Ovary (tissue), 9 donors: ENCODE data around the gene GRIN2D. TPM values are rescaled to one million over a fixed set of nuclear protein-coding genes. Genes with fewer than 3 reads are reported as not detected.

Experiments
- DNase-seq, 5 donors: peaks; one replicate each; pipeline ENCODE4 v3.0.0-alpha.2; 2019 to 2020
- H3K27ac ChIP-seq, 2 donors: fragments of 200-600 bp; one replicate each; pipeline versions ENCODE4 v1.5.1 to v1.8.0; 2019 to 2022
- H3K27me3 ChIP-seq: fragments of 200-600 bp; one replicate; pipeline ENCODE4 v1.8.0; 2022
- H3K36me3 ChIP-seq: fragments of 200-600 bp; sonication (generic); one replicate; pipeline ENCODE4 v1.5.1; 2019
- H3K4me1 ChIP-seq: one replicate; pipeline ENCODE4 v1.8.1; 2013; ENCODE audit warnings: mild to moderate bottlenecking, moderate library complexity; ENCODE audit not compliant: insufficient read depth
- H3K4me3 ChIP-seq: fragments of 200-600 bp; sonication (generic); one replicate; pipeline ENCODE4 v1.5.1; 2017
- H3K9me3 ChIP-seq, 2 donors: fragments of 200-600 bp in 1 of 2; sonication (generic) in 1 of 2; one replicate each; pipeline versions ENCODE4 v1.5.1 to v1.8.1; 2013 to 2019; ENCODE audit warnings: mild to moderate bottlenecking in 1 of 2, moderate library complexity in 1 of 2
- CTCF ChIP-seq, 3 donors: fragments of 450-650 bp in 2 of 3; fragments of 200-600 bp in 1 of 3; IDR thresholded peaks; one replicate each; pipeline versions ENCODE4 v1.5.1 to v1.8.0; 2016 to 2022; ENCODE audit warnings: antibody characterized with exemption in 3 of 3, mild to moderate bottlenecking in 1 of 3
- EP300 ChIP-seq: sonication (generic); formaldehyde crosslinking; IDR thresholded peaks from one replicate; pipeline ENCODE4 v1.6.1; 2017; ENCODE audit warnings: antibody characterized with exemption
- POLR2A ChIP-seq: fragments of 450-650 bp; IDR thresholded peaks from one replicate; pipeline ENCODE4 v1.6.1; 2017; ENCODE audit warnings: antibody characterized with exemption, mild to moderate bottlenecking, moderate library complexity
- WGBS, 3 donors: extraction: QIAGEN DNeasy Blood & Tissue Kit in 1 of 3; methylation state at CpG; one replicate each; pipeline versions ENCODE4 v1.1.5 to v1.1.7; 2013 to 2017; 5-methylcytosine and 5-hydroxymethylcytosine counted together
- intact Hi-C, 4 donors: fragments of 100-400 bp; cut with DNase I; formaldehyde crosslinking; loops; one replicate each; pipeline versions ENCODE4 v1.11.0 to v1.15.1; 2022 to 2023
- polyA plus RNA-seq, 2 donors: library from polyadenylated mRNA; stranded (reverse); fragments of 200-250 nt in 1 of 2; fragments of 350-450 nt in 1 of 2; fragmentation: Illumina TruSeq in 1 of 2; extraction: RNeasy Lipid Tissue Mini Kit (QIAGEN cat#74804) in 1 of 2; gene quantifications; one replicate each; pipeline ENCODE4 v1.2.3, GENCODE V29; 2013 to 2014
- total RNA-seq, 7 donors: library from RNA; depleted of rRNA in 2 of 7; stranded (reverse); fragments of >200 nt in 2 of 7; fragmentation: NEBNext Ultra II Directional in 3 of 7; extraction: Animal tissue kit (Norgen Biotek cat#: 25700) in 3 of 7; gene quantifications; one replicate each; pipeline versions ENCODE4 v1.1.0 to v1.2.4, GENCODE V29; 2016 to 2023
- donor health status: DM: no; HTN: no; CAD: no; lungs with moderate emphysema.
- donor health status: DM: no; HTN: no; CAD: no.
- donor health status: Bipolar disorder and iron deficiency.
- donor health status: DM: yes; HTN: yes; CAD: no.
- donor health status: DM: no; HTN: no; CAD: no.
- donor health status: DM: yes; HTN: yes; CAD: no.

The GRIN2D gene
- total and polyA plus RNA-seq, 9 donors: 0.10 to 0.32 (median 0.12) TPM; not detected in 1

GRCh38 chr19:48442116-48443035, 48.9 kb downstream of the GRIN2D start:
- 51 to 81% (median 63%) methylated on average over 45 to 94 of the region's 94 CpGs for WGBS, 3 donors
- H3K4me1 ChIP-seq: peaks cover 6% of the 10 kb centered on the region
- H3K27me3 ChIP-seq: no peaks in the 10 kb centered on the region
- TF ChIP-seq CTCF (IDR thresholded peaks at IDR 0.05) (no peak), EP300 (no peak), POLR2A (no peak)
- no peak overlapping the region for H3K27ac ChIP-seq
- no peak overlapping the region for H3K4me3 ChIP-seq
- no peaks in the 10 kb centered on the region for H3K36me3 ChIP-seq
- no peaks in the 10 kb centered on the region for H3K9me3 ChIP-seq
- peak in 1 of 5 donors; percentile 23 for DNase-seq
- intact Hi-C loops: no loop called here

GRCh38 chr19:48443256-48443655, 49.8 kb downstream of the GRIN2D start:
- no peaks in the 10 kb centered on the region for H3K9me3 ChIP-seq
- no peak overlapping the region for H3K27ac ChIP-seq
- H3K4me1 ChIP-seq: peaks cover 6% of the 10 kb centered on the region
- no peak overlapping the region for H3K4me3 ChIP-seq
- WGBS, 3 donors: 32 to 66% (median 45%) methylated on average over 46 to 60 of the region's 60 CpGs
- intact Hi-C loops: no loop called here
- no peaks in the 10 kb centered on the region for H3K27me3 ChIP-seq
- peak in 1 of 5 donors; percentile 41 for DNase-seq
- no peaks in the 10 kb centered on the region for H3K36me3 ChIP-seq
- TF ChIP-seq CTCF (IDR thresholded peaks at IDR 0.05): no peak
- no peak for TF ChIP-seq POLR2A
- no peak for TF ChIP-seq EP300

Other genes with a start within 250 kb of the GRIN2D start
- gene LIG1, start 223.3 kb upstream of the GRIN2D start, total RNA-seq: 10 to 100 TPM; 12.3 to 36.2 (median 20.0) TPM
- gene LIG1, start 223.3 kb upstream of the GRIN2D start, polyA plus RNA-seq: 10 to 100 TPM; 12.9 to 22.7 TPM
- gene ZSWIM9, start 223.0 kb upstream of the GRIN2D start, total RNA-seq: 10 to 100 TPM in 1 of 7 donors, 1 to 10 TPM in 6; 3.2 to 11.9 (median 7.8) TPM
- 1 to 10 TPM; 6.1 to 7.5 TPM for gene ZSWIM9, start 223.0 kb upstream of the GRIN2D start, polyA plus RNA-seq
- 10 to 100 TPM; 10.0 to 36.0 (median 24.9) TPM for gene CARD8, start 137.8 kb upstream of the GRIN2D start, total RNA-seq
- gene CARD8, start 137.8 kb upstream of the GRIN2D start, polyA plus RNA-seq: 10 to 100 TPM; 20.8 to 48.0 TPM
- under 1 TPM in 5 of 7 donors, not detected in 2; 0.20 to 0.71 (median 0.67) TPM for gene ZNF114, start 123.6 kb upstream of the GRIN2D start, total RNA-seq
- gene ZNF114, start 123.6 kb upstream of the GRIN2D start, polyA plus RNA-seq: 1 to 10 TPM in 1 of 2 donors, under 1 TPM in 1; 0.19 to 1.1 TPM
- gene EMP3, start 68.1 kb upstream of the GRIN2D start, total RNA-seq: 100 to 1,000 TPM in 5 of 7 donors, 10 to 100 TPM in 2; 23.2 to 148 (median 120) TPM
- gene EMP3, start 68.1 kb upstream of the GRIN2D start, polyA plus RNA-seq: 100 to 1,000 TPM in 1 of 2 donors, 10 to 100 TPM in 1; 92.5 to 163 TPM
- 1 to 10 TPM; 3.3 to 9.7 (median 7.7) TPM for gene TMEM143, start 29.7 kb upstream of the GRIN2D start, total RNA-seq
- gene TMEM143, start 29.7 kb upstream of the GRIN2D start, polyA plus RNA-seq: 1 to 10 TPM; 4.1 to 6.0 TPM
- gene SYNGR4, start 29.3 kb upstream of the GRIN2D start, total RNA-seq: not detected
- not detected for gene SYNGR4, start 29.3 kb upstream of the GRIN2D start, polyA plus RNA-seq
- 100 to 1,000 TPM in 6 of 7 donors, 10 to 100 TPM in 1; 94.0 to 202 (median 170) TPM for gene KDELR1, start 2.1 kb upstream of the GRIN2D start, total RNA-seq
- gene KDELR1, start 2.1 kb upstream of the GRIN2D start, polyA plus RNA-seq: 100 to 1,000 TPM; 180 to 333 TPM
- 10 to 100 TPM; 16.5 to 41.9 (median 32.5) TPM for gene GRWD1, start 52.3 kb downstream of the GRIN2D start, total RNA-seq
- gene GRWD1, start 52.3 kb downstream of the GRIN2D start, polyA plus RNA-seq: 10 to 100 TPM in 1 of 2 donors, 1 to 10 TPM in 1; 9.5 to 14.8 TPM
- 1 to 10 TPM in 5 of 7 donors, under 1 TPM in 2; 0.48 to 2.2 (median 1.4) TPM for gene KCNJ14, start 61.9 kb downstream of the GRIN2D start, total RNA-seq
- gene KCNJ14, start 61.9 kb downstream of the GRIN2D start, polyA plus RNA-seq: under 1 TPM; 0.56 to 0.63 TPM
- 10 to 100 TPM; 38.5 to 66.5 (median 49.4) TPM for gene CYTH2, start 75.7 kb downstream of the GRIN2D start, total RNA-seq
- gene CYTH2, start 75.7 kb downstream of the GRIN2D start, polyA plus RNA-seq: 10 to 100 TPM; 27.6 to 58.2 TPM
- gene LMTK3, start 118.2 kb downstream of the GRIN2D start, total RNA-seq: 1 to 10 TPM in 1 of 7 donors, under 1 TPM in 6; 0.38 to 2.5 (median 0.50) TPM
- gene LMTK3, start 118.2 kb downstream of the GRIN2D start, polyA plus RNA-seq: under 1 TPM in 1 of 2 donors, not detected in 1; 0.27 TPM
- gene SULT2B1, start 158.5 kb downstream of the GRIN2D start, total RNA-seq: under 1 TPM in 1 of 7 donors, not detected in 6; 0.20 TPM
- under 1 TPM in 1 of 2 donors, not detected in 1; 0.10 TPM for gene SULT2B1, start 158.5 kb downstream of the GRIN2D start, polyA plus RNA-seq
- gene SPACA4, start 213.1 kb downstream of the GRIN2D start, total RNA-seq: not detected
- gene SPACA4, start 213.1 kb downstream of the GRIN2D start, polyA plus RNA-seq: not detected
- gene FAM83E, start 221.4 kb downstream of the GRIN2D start, total RNA-seq: 1 to 10 TPM in 5 of 7 donors, not detected in 2; 1.1 to 6.9 (median 1.5) TPM
- gene FAM83E, start 221.4 kb downstream of the GRIN2D start, polyA plus RNA-seq: under 1 TPM in 1 of 2 donors, not detected in 1; 0.16 TPM
- 1,000 to 10,000 TPM; 2,699 to 8,435 (median 3,584) TPM for gene RPL18, start 225.5 kb downstream of the GRIN2D start, total RNA-seq
- gene RPL18, start 225.5 kb downstream of the GRIN2D start, polyA plus RNA-seq: 1,000 to 10,000 TPM; 1,780 to 6,110 TPM
- 10 to 100 TPM; 12.3 to 37.2 (median 27.0) TPM for gene SPHK2, start 225.8 kb downstream of the GRIN2D start, total RNA-seq
- 10 to 100 TPM in 1 of 2 donors, 1 to 10 TPM in 1; 2.9 to 24.5 TPM for gene SPHK2, start 225.8 kb downstream of the GRIN2D start, polyA plus RNA-seq
- gene DBP, start 243.7 kb downstream of the GRIN2D start, total RNA-seq: 10 to 100 TPM; 19.7 to 69.8 (median 34.6) TPM
- gene DBP, start 243.7 kb downstream of the GRIN2D start, polyA plus RNA-seq: 10 to 100 TPM; 19.8 to 29.0 TPM